Posterior cingulate gyrus (tissue), 11 donors: ENCODE results near the gene FSTL4.
A peak's percentile ranks its signal among the peaks of the same experiment; 100 is the strongest.

ENCODE experiments used
- DNase-seq, 10 donors: peaks; one replicate each; pipeline versions ENCODE4 v3.0.0 to v3.0.0-alpha.2; 2020 to 2021; ENCODE audit warnings: mixed read lengths in 3 of 10
- intact Hi-C: fragments of 100-400 bp; cut with DNase I; formaldehyde crosslinking; loops from one replicate; pipeline ENCODE4 v1.15.1; 2023

The FSTL4 gene

GRCh38 chr5:133485468-133485867, 126.9 kb downstream of the FSTL4 start:
- no peak for DNase-seq
- intact Hi-C loops, result no loop called here

GRCh38 chr5:133483406-133484090, 128.8 kb downstream of the FSTL4 start:
- intact Hi-C loops, result no loop called here
- DNase-seq, result no peak

- DNase-seq, result no peak
- intact Hi-C loops, result no loop called here
Observed at GRCh38 chr5:133482028-133482427, 130.3 kb downstream of the FSTL4 start.

- DNase-seq, result peak in 1 of 10 donors; percentile 31
- intact Hi-C loops, result no loop called here
Observed at GRCh38 chr5:133480866-133481265, 131.5 kb downstream of the FSTL4 start.

- intact Hi-C loops, result no loop called here
- DNase-seq, result no peak
Observed at GRCh38 chr5:133480366-133480765, 132.0 kb downstream of the FSTL4 start.

GRCh38 chr5:133478199-133478985, 133.9 kb downstream of the FSTL4 start:
- DNase-seq, result no peak
- intact Hi-C loops, result no loop called here

GRCh38 chr5:133475986-133476385, 136.4 kb downstream of the FSTL4 start:
- intact Hi-C loops, result no loop called here
- DNase-seq, result no peak

GRCh38 chr5:133474851-133475590, 137.3 kb downstream of the FSTL4 start:
- intact Hi-C loops, result no loop called here
- peak in 1 of 10 donors; percentile 56 for DNase-seq

- DNase-seq, result no peak
- intact Hi-C loops, result no loop called here
Observed at GRCh38 chr5:133473291-133473690, 139.1 kb downstream of the FSTL4 start.

- DNase-seq, result no peak
- intact Hi-C loops, result no loop called here
Observed at GRCh38 chr5:133472829-133473228, 139.5 kb downstream of the FSTL4 start.

- DNase-seq, result no peak
- intact Hi-C loops, result no loop called here
Observed at GRCh38 chr5:133471699-133472098, 140.6 kb downstream of the FSTL4 start.

- DNase-seq, result no peak
- intact Hi-C loops, result no loop called here
Observed at GRCh38 chr5:133470841-133471240, 141.5 kb downstream of the FSTL4 start.

- DNase-seq, result peak in 2 of 10 donors; percentile 52 to 83
- intact Hi-C loops, result no loop called here
Observed at GRCh38 chr5:133469846-133470245, 142.5 kb downstream of the FSTL4 start.

GRCh38 chr5:133469252-133469651, 143.1 kb downstream of the FSTL4 start:
- intact Hi-C loops, result no loop called here
- DNase-seq, result peak in 2 of 10 donors; percentile 36 to 67

- intact Hi-C loops, result no loop called here
- DNase-seq, result peak in 1 of 10 donors; percentile 24
Observed at GRCh38 chr5:133468596-133468995, 143.7 kb downstream of the FSTL4 start.

- DNase-seq, result peak in 1 of 10 donors; percentile 19
- intact Hi-C loops, result no loop called here
Observed at GRCh38 chr5:133467826-133468463, 144.4 kb downstream of the FSTL4 start.

- intact Hi-C loops, result no loop called here
- peak in 1 of 10 donors; percentile 39 for DNase-seq
Observed at GRCh38 chr5:133467335-133467779, 145.0 kb downstream of the FSTL4 start.

GRCh38 chr5:133466556-133467334, 145.6 kb downstream of the FSTL4 start:
- peak in 1 of 10 donors; percentile 19 for DNase-seq
- intact Hi-C loops, result no loop called here

GRCh38 chr5:133464013-133464412, 148.3 kb downstream of the FSTL4 start:
- intact Hi-C loops, result no loop called here
- peak in 1 of 10 donors; percentile 59 for DNase-seq
